SJCRH30 (cell line): ENCODE data around the gene ERBB2. TPM values are rescaled to one million over a fixed set of nuclear protein-coding genes. Genes with fewer than 3 reads are reported as not detected.

Experiments
- DNase-seq, 2 experiments: peaks; one replicate each; pipeline ENCODE4 v3.0.0-alpha.2; 2015 to 2020
- H3K27ac ChIP-seq: fragments of 250-450 bp; sonication (Bioruptor Pico); 2 replicates; pipeline ENCODE4 v1.5.1; 2020; ENCODE audit warnings: mild to moderate bottlenecking, moderate library complexity
- H3K27me3 ChIP-seq: fragments of 250-450 bp; sonication (Bioruptor Pico); 2 replicates; pipeline ENCODE4 v1.5.1; 2020; ENCODE audit warnings: mild to moderate bottlenecking, moderate library complexity
- H3K36me3 ChIP-seq: fragments of 250-450 bp; sonication (Bioruptor Pico); 2 replicates; pipeline ENCODE4 v1.5.1; 2020; ENCODE audit warnings: mild to moderate bottlenecking, moderate library complexity
- H3K4me1 ChIP-seq: fragments of 250-450 bp; sonication (Bioruptor Pico); 2 replicates; pipeline ENCODE4 v1.5.1; 2020; ENCODE audit warnings: mild to moderate bottlenecking, moderate library complexity
- H3K4me3 ChIP-seq: fragments of 250-450 bp; sonication (Bioruptor Pico); 2 replicates; pipeline ENCODE4 v1.5.1; 2020; ENCODE audit warnings: mild to moderate bottlenecking, moderate library complexity
- H3K9me3 ChIP-seq: fragments of 250-450 bp; sonication (Bioruptor Pico); replicated peaks from 2 replicates; pipeline ENCODE4 v1.5.1; 2020; ENCODE audit warnings: mild to moderate bottlenecking, moderate library complexity
- total RNA-seq: library from RNA; depleted of rRNA; stranded (reverse); fragments of >200 nt; shearing (Covaris generic); gene quantifications from 2 replicates; pipeline ENCODE4 v1.2.3, GENCODE V29; 2014; rRNA removed

The ERBB2 gene
- total RNA-seq, 1 experiment from 2014 or later = 8.7 TPM

GRCh38 chr17:39772987-39773934 is 73.4 kb downstream of the ERBB2 start:
- Histone ChIP-seq H3K27me3 (peaks cover 15% of the 10 kb centered on the region), H3K4me3 (no peak overlapping the region), H3K36me3 (no peaks in the 10 kb centered on the region), H3K27ac (no peak overlapping the region), H3K9me3 (no peaks in the 10 kb centered on the region), H3K4me1 (no peaks in the 10 kb centered on the region)
- DNase-seq = no peak

DNA sequence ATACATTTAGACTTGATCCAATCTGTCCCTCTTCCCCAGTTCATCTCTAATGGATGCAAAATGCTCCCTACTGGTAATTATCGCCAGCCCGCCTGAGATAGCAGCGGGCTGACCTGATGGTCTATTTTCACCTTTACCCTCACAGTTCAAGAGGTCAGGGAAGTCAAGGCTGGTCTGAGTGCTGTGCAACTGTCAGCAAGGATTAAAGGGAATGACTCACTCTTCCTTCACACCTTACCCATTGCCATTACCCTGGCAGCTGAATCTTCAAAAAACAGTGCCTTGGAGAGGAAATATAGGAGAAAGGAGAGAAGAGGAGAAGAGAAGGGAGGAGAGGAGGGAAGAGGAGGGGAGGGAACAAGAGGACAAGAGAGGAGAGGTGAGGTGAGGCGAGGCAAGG is 74.2 kb downstream of the ERBB2 start:
- no peak overlapping the region for H3K4me3 ChIP-seq
- no peaks in the 10 kb centered on the region for H3K4me1 ChIP-seq
- H3K9me3 ChIP-seq = no peaks in the 10 kb centered on the region
- peaks cover 22% of the 10 kb centered on the region for H3K27me3 ChIP-seq
- H3K27ac ChIP-seq = no peak overlapping the region
- DNase-seq = no peak
- H3K36me3 ChIP-seq = no peaks in the 10 kb centered on the region

- H3K27ac ChIP-seq = no peak overlapping the region
- DNase-seq = no peak
- H3K27me3 ChIP-seq = peaks cover 23% of the 10 kb centered on the region
- no peaks in the 10 kb centered on the region for H3K4me1 ChIP-seq
- no peaks in the 10 kb centered on the region for H3K9me3 ChIP-seq
- H3K4me3 ChIP-seq = no peak overlapping the region
- H3K36me3 ChIP-seq = no peaks in the 10 kb centered on the region
These were observed 75.2 kb downstream of the ERBB2 start for GRCh38 chr17:39775031-39775430.

DNA sequence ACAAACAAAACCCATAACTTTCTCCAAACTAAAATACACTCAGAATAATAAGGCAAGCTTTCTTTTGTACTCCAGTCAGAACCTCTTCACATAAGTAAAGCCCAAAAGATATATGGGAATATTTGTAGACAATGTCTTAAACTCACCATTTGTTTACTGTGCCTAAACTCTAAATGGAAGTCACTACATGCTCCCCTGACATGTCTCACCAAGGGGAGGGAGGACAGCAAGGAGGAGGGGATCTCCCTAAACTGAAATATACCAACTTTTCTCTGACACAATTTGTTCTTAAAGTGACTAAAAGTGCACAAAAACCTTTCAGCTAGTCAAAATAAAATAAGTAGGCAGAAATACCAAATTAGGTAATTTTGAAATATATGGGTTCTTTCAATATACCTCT is 76.4 kb downstream of the ERBB2 start:
- no peak overlapping the region for H3K4me3 ChIP-seq
- H3K36me3 ChIP-seq = no peaks in the 10 kb centered on the region
- no peaks in the 10 kb centered on the region for H3K4me1 ChIP-seq
- no peak overlapping the region for H3K27ac ChIP-seq
- no peaks in the 10 kb centered on the region for H3K9me3 ChIP-seq
- peaks cover 23% of the 10 kb centered on the region for H3K27me3 ChIP-seq
- no peak for DNase-seq

- Histone ChIP-seq H3K4me3 (no peak overlapping the region), H3K27me3 (peaks cover 20% of the 10 kb centered on the region)
- no peak for DNase-seq
These were observed 77.9 kb downstream of the ERBB2 start for GRCh38 chr17:39777534-39778365.

More at GRCh38 chr17:39777534-39778365, 77.9 kb downstream of the ERBB2 start:
- no peaks in the 10 kb centered on the region for H3K4me1 ChIP-seq
- no peaks in the 10 kb centered on the region for H3K36me3 ChIP-seq
- H3K27ac ChIP-seq = no peak overlapping the region
- no peaks in the 10 kb centered on the region for H3K9me3 ChIP-seq

Other genes starting within 250 kb of the ERBB2 start
- 34.0 and 35.9 TPM in 2 replicates for gene MED1, start 248.8 kb upstream of the ERBB2 start, total RNA-seq
- 47.6 and 51.9 TPM in 2 replicates for gene CDK12, start 238.6 kb upstream of the ERBB2 start, total RNA-seq
- gene NEUROD2, start 92.1 kb upstream of the ERBB2 start, total RNA-seq = 0.20 TPM in 1 of 2 replicates, not detected in the other
- not detected in 2 replicates for gene PPP1R1B, start 73.1 kb upstream of the ERBB2 start, total RNA-seq
- gene STARD3, start 62.9 kb upstream of the ERBB2 start, total RNA-seq = 21.8 and 22.7 TPM in 2 replicates
- 0.53 and 0.73 TPM in 2 replicates for gene TCAP, start 34.7 kb upstream of the ERBB2 start, total RNA-seq
- gene PNMT, start 31.6 kb upstream of the ERBB2 start, total RNA-seq = 0.71 TPM in 1 of 2 replicates, not detected in the other
- 1.9 and 3.1 TPM in 2 replicates for gene PGAP3, start 12.0 kb upstream of the ERBB2 start, total RNA-seq
- 23.6 and 25.8 TPM in 2 replicates for gene MIEN1, start 30.5 kb downstream of the ERBB2 start, total RNA-seq
- gene GRB7, start 37.9 kb downstream of the ERBB2 start, total RNA-seq = not detected in 2 replicates
- not detected in 2 replicates for gene IKZF3, start 164.2 kb downstream of the ERBB2 start, total RNA-seq
- gene ZPBP2, start 168.1 kb downstream of the ERBB2 start, total RNA-seq = not detected in 2 replicates
- 1.9 and 2.1 TPM in 2 replicates for gene GSDMB, start 218.6 kb downstream of the ERBB2 start, total RNA-seq
- 27.5 and 27.8 TPM in 2 replicates for gene ORMDL3, start 227.5 kb downstream of the ERBB2 start, total RNA-seq
- gene LRRC3C, start 227.7 kb downstream of the ERBB2 start, total RNA-seq = not detected in 2 replicates